ENCODE results near the gene ST6GAL2.

The ST6GAL2 gene

DNA sequence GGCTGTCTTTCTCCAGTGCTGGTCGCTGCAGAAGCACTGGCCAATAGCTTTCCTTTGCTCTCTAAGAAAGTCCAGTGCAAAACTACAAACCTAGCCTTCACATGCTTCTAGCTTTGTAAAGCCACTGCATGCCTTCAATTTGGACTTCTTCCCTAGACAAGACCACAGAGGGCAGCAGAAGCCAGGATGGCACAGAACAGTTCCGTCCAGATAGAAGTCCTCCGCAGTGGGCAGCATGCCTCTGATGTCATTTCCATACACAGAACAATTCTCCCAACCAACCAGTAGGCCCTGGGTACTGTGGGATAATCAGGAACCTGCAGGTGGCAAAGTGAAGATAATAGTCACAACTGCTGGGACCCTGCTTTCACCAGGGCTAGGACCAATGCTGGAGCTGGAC is 3.3 kb downstream of the ST6GAL2 start:
- no peak for TF ChIP-seq CTCF (IDR thresholded peaks at IDR 0.05; ENCODE audit: low read depth, low read length)
- in situ Hi-C loops (cut with HindIII; ENCODE audit: low sequenced_read_pairs) = no loop called here
- DNase-seq (ENCODE audit: low read depth, low spot score) = no peak
- no peak overlapping the region for H3K4me3 ChIP-seq (ENCODE audit: low read depth, low read length)

- no peak overlapping the region for H3K4me3 ChIP-seq (ENCODE audit: low read depth, low read length)
- no peak for TF ChIP-seq CTCF (IDR thresholded peaks at IDR 0.05; ENCODE audit: low read depth, low read length)
- in situ Hi-C loops (cut with HindIII; ENCODE audit: low sequenced_read_pairs) = no loop called here
These were observed 7.8 kb downstream of the ST6GAL2 start for GRCh38 chr2:106878206-106878605.

DNA sequence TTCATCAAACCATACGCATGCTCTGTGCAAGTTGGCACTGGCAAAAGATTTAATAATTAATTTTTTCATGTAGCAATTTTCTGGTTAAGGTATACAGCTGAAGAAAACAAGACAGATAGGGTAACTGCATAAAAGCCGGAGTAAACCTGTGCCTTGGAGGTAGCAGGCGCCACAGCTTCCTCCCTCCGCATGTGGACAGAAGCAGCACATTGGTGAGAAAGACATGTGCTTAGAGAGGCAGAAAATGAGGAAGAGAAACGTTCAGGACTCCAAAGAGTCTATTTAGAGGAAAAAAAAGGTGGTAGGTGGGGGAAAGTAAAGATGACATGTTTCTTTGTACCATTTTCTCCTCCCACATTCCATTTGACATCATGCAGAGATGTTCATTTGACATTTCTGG is 9.3 kb downstream of the ST6GAL2 start:
- DNase-seq (ENCODE audit: low read depth, low spot score) = no peak
- in situ Hi-C loops (cut with HindIII; ENCODE audit: low sequenced_read_pairs) = no loop called here

More at GRCh38 chr2:106878206-106878605, 7.8 kb downstream of the ST6GAL2 start:
- DNase-seq (ENCODE audit: low read depth, low spot score) = no peak

GRCh38 chr2:106869512-106870275 is 16.3 kb downstream of the ST6GAL2 start:
- no peak for DNase-seq (ENCODE audit: low read depth, low spot score)
- in situ Hi-C loops (cut with HindIII; ENCODE audit: low sequenced_read_pairs) = no loop called here
- H3K4me3 ChIP-seq (ENCODE audit: low read depth, low read length) = no peak overlapping the region
- no peak for TF ChIP-seq CTCF (IDR thresholded peaks at IDR 0.05; ENCODE audit: low read depth, low read length)

More for the DNA sequence above, 9.3 kb downstream of the ST6GAL2 start:
- TF ChIP-seq CTCF (IDR thresholded peaks at IDR 0.05; ENCODE audit: low read depth, low read length) = no peak
- no peak overlapping the region for H3K4me3 ChIP-seq (ENCODE audit: low read depth, low read length)

GRCh38 chr2:106868275-106868674 is 17.7 kb downstream of the ST6GAL2 start:
- no peak overlapping the region for H3K4me3 ChIP-seq (ENCODE audit: low read depth, low read length)
- TF ChIP-seq CTCF (IDR thresholded peaks at IDR 0.05; ENCODE audit: low read depth, low read length) = peak; percentile 41
- in situ Hi-C loops (cut with HindIII; ENCODE audit: low sequenced_read_pairs) = no loop called here
- DNase-seq (ENCODE audit: low read depth, low spot score) = no peak

- no peak overlapping the region for H3K4me3 ChIP-seq (ENCODE audit: low read depth, low read length)
- in situ Hi-C loops (cut with HindIII; ENCODE audit: low sequenced_read_pairs) = no loop called here
- TF ChIP-seq CTCF (IDR thresholded peaks at IDR 0.05; ENCODE audit: low read depth, low read length) = no peak
- no peak for DNase-seq (ENCODE audit: low read depth, low spot score)
These were observed 18.6 kb downstream of the ST6GAL2 start for GRCh38 chr2:106867196-106867953.
